Raji (cell line): ENCODE measurements around the gene TMEM94.

Source experiments
- POLR2A ChIP-seq: IDR thresholded peaks from 2 replicates; pipeline ENCODE4 v1.6.1; 2011; ENCODE audit warnings: low read depth, low read length, control low read depth; ENCODE audit not compliant: insufficient read depth

Gene TMEM94

GRCh38 chr17:75500419-75501216 lies 44.2 kb downstream of the TMEM94 start:
- no peak for TF ChIP-seq POLR2A

- TF ChIP-seq POLR2A = no peak
These were observed 45.1 kb downstream of the TMEM94 start for GRCh38 chr17:75501378-75502071.

- TF ChIP-seq POLR2A = no peak
These were observed 45.8 kb downstream of the TMEM94 start for GRCh38 chr17:75502072-75502720.

- no peak for TF ChIP-seq POLR2A
These were observed 46.4 kb downstream of the TMEM94 start for GRCh38 chr17:75502721-75503329.

GRCh38 chr17:75503337-75503950 lies 47.0 kb downstream of the TMEM94 start:
- TF ChIP-seq POLR2A = no peak

- TF ChIP-seq POLR2A = no peak
These were observed 47.5 kb downstream of the TMEM94 start for GRCh38 chr17:75503976-75504346.

GRCh38 chr17:75504347-75505151 lies 48.1 kb downstream of the TMEM94 start:
- no peak for TF ChIP-seq POLR2A

- TF ChIP-seq POLR2A = no peak
These were observed 48.6 kb downstream of the TMEM94 start for GRCh38 chr17:75505152-75505409.

GRCh38 chr17:75505640-75506039 lies 49.2 kb downstream of the TMEM94 start:
- no peak for TF ChIP-seq POLR2A

- TF ChIP-seq POLR2A = no peak
These were observed 49.7 kb downstream of the TMEM94 start for GRCh38 chr17:75506134-75506533.

GRCh38 chr17:75506888-75507287 lies 50.5 kb downstream of the TMEM94 start:
- TF ChIP-seq POLR2A = no peak

- TF ChIP-seq POLR2A = no peak
These were observed 51.6 kb downstream of the TMEM94 start for GRCh38 chr17:75507733-75508719.

GRCh38 chr17:75508931-75509361 lies 52.5 kb downstream of the TMEM94 start:
- TF ChIP-seq POLR2A = no peak
